ENCODE measurements around the gene E2F2.

The E2F2 gene

DNA sequence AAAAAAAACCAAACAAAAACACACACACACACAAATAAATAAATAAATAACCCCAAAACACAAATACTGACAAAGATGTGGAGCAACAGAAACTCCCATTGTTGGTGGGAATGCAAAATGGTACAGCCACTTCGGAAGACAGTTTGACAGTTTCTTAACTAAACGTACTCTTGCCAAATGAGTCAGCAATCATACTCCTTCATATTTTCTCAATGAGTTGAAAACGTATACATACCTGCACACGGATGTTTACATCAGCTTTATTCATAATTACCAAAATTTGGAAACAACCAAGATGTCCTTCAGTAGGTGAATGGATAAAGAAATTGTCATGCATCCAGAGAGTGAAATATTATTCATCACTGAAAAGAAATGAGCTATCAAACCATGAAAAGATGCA lies 70.5 kb downstream of the E2F2 start:
- DNase-seq (ENCODE audit: low spot score), result no peak

- DNase-seq (ENCODE audit: low spot score), result peak; percentile 42
Measured at GRCh38 chr1:23459338-23459757, 71.7 kb downstream of the E2F2 start.
